Measurements from ENCODE around the gene SHLD1.

SHLD1 gene

GRCh38 chr20:5835871-5836270 is 85.7 kb downstream of the SHLD1 start:
- no peak for TF ChIP-seq CTCF (IDR thresholded peaks at IDR 0.05; ENCODE audit: low read depth, low read length)
- Histone ChIP-seq H3K9me3 (ENCODE audit: severe bottlenecking) (no peaks in the 10 kb centered on the region), H3K27ac (peak overlapping the region; percentile 57), H3K4me3 (ENCODE audit: low read depth, low read length) (no peak overlapping the region), H3K27me3 (ENCODE audit: insufficient read depth, low read depth, severe bottlenecking) (no peaks in the 10 kb centered on the region), H3K36me3 (no peaks in the 10 kb centered on the region)
- DNase-seq = no peak

DNA sequence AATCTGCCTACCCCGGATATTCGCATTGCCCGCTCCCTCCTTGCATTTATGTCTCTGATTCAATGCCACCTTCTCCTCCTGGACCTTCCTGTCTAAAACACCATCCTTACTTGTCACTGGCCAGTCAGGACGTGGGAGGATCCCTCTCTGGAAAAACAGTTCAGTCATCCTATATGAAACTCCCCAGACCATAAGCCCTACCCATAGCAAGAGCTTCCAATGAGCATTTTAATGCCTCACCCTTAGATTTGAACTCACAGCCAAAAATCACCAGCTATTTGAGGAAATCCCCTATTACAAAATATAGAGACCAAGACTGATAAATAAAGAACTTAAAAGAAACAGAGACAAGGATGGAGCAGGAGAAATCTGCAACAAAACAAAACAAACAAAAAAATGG is 86.4 kb downstream of the SHLD1 start:
- no peaks in the 10 kb centered on the region for H3K36me3 ChIP-seq
- H3K9me3 ChIP-seq (ENCODE audit: severe bottlenecking) = no peaks in the 10 kb centered on the region
- H3K27ac ChIP-seq = no peak overlapping the region
- H3K27me3 ChIP-seq (ENCODE audit: insufficient read depth, low read depth, severe bottlenecking) = no peaks in the 10 kb centered on the region
- no peak for DNase-seq
- TF ChIP-seq CTCF (IDR thresholded peaks at IDR 0.05; ENCODE audit: low read depth, low read length) = no peak
- H3K4me3 ChIP-seq (ENCODE audit: low read depth, low read length) = no peak overlapping the region

GRCh38 chr20:5840411-5841002 is 90.3 kb downstream of the SHLD1 start:
- Histone ChIP-seq H3K27me3 (ENCODE audit: insufficient read depth, low read depth, severe bottlenecking) (no peaks in the 10 kb centered on the region), H3K9me3 (ENCODE audit: severe bottlenecking) (no peaks in the 10 kb centered on the region), H3K36me3 (no peaks in the 10 kb centered on the region), H3K4me3 (ENCODE audit: low read depth, low read length) (no peak overlapping the region), H3K27ac (no peak overlapping the region)
- no peak for DNase-seq
- TF ChIP-seq CTCF (IDR thresholded peaks at IDR 0.05; ENCODE audit: low read depth, low read length) = no peak

DNA sequence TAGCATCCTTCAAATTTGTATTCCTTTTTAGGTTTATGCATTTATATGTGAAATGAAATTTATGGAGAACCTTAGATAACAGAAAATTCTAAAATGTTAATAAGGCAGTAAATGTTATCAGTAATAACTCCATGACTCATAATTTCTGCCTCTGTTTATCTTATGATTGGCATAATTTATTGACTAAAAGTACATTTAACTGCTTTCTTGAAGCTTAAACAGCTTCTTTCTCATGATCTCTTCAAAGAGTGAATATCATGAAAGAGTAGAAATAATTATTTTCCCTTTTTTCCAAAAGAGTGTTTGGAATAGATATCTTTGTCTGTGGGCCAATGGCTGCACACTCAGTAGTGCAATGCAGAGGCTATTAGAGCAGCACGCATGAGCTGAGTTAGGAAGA is 91.3 kb downstream of the SHLD1 start:
- H3K4me3 ChIP-seq (ENCODE audit: low read depth, low read length) = no peak overlapping the region

DNA sequence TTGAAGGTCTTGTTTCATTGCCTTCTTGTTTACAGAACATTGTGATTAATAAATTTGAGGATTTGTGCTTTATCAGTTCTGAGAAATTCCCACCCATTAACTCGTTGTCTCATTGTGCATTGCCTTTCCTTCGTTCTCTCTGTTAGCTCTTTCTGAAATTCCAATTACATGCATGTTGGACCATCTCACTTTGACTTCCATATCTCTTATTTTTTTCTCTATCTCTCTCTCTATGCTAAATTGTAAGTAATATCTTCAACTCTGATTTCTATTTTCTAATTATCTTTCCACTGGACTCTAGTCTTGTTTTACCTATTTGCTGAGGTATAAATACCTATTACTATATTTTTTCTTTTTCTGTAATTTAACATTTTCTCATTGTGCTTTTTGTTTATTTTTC is 92.3 kb downstream of the SHLD1 start:
- H3K27ac ChIP-seq = no peak overlapping the region
- TF ChIP-seq CTCF (IDR thresholded peaks at IDR 0.05; ENCODE audit: low read depth, low read length) = no peak
- H3K9me3 ChIP-seq (ENCODE audit: severe bottlenecking) = no peaks in the 10 kb centered on the region
- no peak overlapping the region for H3K4me3 ChIP-seq (ENCODE audit: low read depth, low read length)
- no peaks in the 10 kb centered on the region for H3K27me3 ChIP-seq (ENCODE audit: insufficient read depth, low read depth, severe bottlenecking)
- DNase-seq = no peak
- H3K36me3 ChIP-seq = no peaks in the 10 kb centered on the region

More for the DNA sequence above, 91.3 kb downstream of the SHLD1 start:
- TF ChIP-seq CTCF (IDR thresholded peaks at IDR 0.05; ENCODE audit: low read depth, low read length) = no peak
- H3K27ac ChIP-seq = no peak overlapping the region
- H3K36me3 ChIP-seq = no peaks in the 10 kb centered on the region
- H3K9me3 ChIP-seq (ENCODE audit: severe bottlenecking) = no peaks in the 10 kb centered on the region
- DNase-seq = no peak
- no peaks in the 10 kb centered on the region for H3K27me3 ChIP-seq (ENCODE audit: insufficient read depth, low read depth, severe bottlenecking)

GRCh38 chr20:5843054-5843592 is 92.9 kb downstream of the SHLD1 start:
- no peaks in the 10 kb centered on the region for H3K9me3 ChIP-seq (ENCODE audit: severe bottlenecking)
- H3K36me3 ChIP-seq = no peaks in the 10 kb centered on the region
- H3K4me3 ChIP-seq (ENCODE audit: low read depth, low read length) = no peak overlapping the region
- no peak overlapping the region for H3K27ac ChIP-seq
- DNase-seq = no peak
- TF ChIP-seq CTCF (IDR thresholded peaks at IDR 0.05; ENCODE audit: low read depth, low read length) = no peak
- H3K27me3 ChIP-seq (ENCODE audit: insufficient read depth, low read depth, severe bottlenecking) = no peaks in the 10 kb centered on the region

All from WERI-Rb-1 (cell line).